Thymus (tissue), 11 donors: ENCODE measurements around the gene FIG4. TPM values are rescaled to one million over a fixed set of nuclear protein-coding genes. Genes with fewer than 3 reads are reported as not detected.
"Not testable (repeated sequence)": the region's sequence is repeated elsewhere in the genome, so short reads cannot be mapped to it uniquely, and the experiment has no call there.

Experiments
- DNase-seq, 9 donors: peaks; one replicate each; pipeline ENCODE4 v3.0.0-alpha.2; 2013; ENCODE audit warnings: low spot score in 9 of 9, low read depth in 6 of 9, missing footprints in 1 of 9
- H3K27ac ChIP-seq, 2 donors: one replicate each; pipeline ENCODE4 v1.5.1; 2013; ENCODE audit warnings: control low read depth in 1 of 2, low read depth in 1 of 2, low read length in 1 of 2, mild to moderate bottlenecking in 1 of 2, moderate library complexity in 1 of 2
- H3K27me3 ChIP-seq, 2 donors: one replicate each; pipeline ENCODE4 v1.5.1; 2013; ENCODE audit warnings: low read length in 1 of 2; ENCODE audit not compliant: control insufficient read depth in 2 of 2, insufficient read depth in 1 of 2
- H3K36me3 ChIP-seq, 2 donors: one replicate each; pipeline ENCODE4 v1.5.1; 2013; ENCODE audit warnings: low read length in 1 of 2, mild to moderate bottlenecking in 1 of 2, moderate library complexity in 1 of 2; ENCODE audit not compliant: control insufficient read depth in 2 of 2, insufficient read depth in 2 of 2
- H3K4me1 ChIP-seq, 2 donors: one replicate each; pipeline ENCODE4 v1.5.1; 2013; ENCODE audit warnings: low read length in 2 of 2; ENCODE audit not compliant: control insufficient read depth in 2 of 2, insufficient read depth in 2 of 2
- H3K4me3 ChIP-seq, 2 donors: one replicate each; pipeline ENCODE4 v1.5.1; 2013; ENCODE audit warnings: low read length in 2 of 2, control low read depth in 1 of 2, mild to moderate bottlenecking in 1 of 2
- H3K9me3 ChIP-seq, 2 donors: one replicate each; pipeline ENCODE4 v1.5.1; 2013; ENCODE audit warnings: low read length in 1 of 2, mild to moderate bottlenecking in 1 of 2; ENCODE audit not compliant: control insufficient read depth in 2 of 2, insufficient read depth in 1 of 2
- WGBS: extraction: QIAGEN DNeasy Blood & Tissue Kit; methylation state at CpG from one replicate; pipeline ENCODE4 v1.1.7; 2013; 5-methylcytosine and 5-hydroxymethylcytosine counted together
- polyA plus RNA-seq: library from polyadenylated mRNA; stranded (reverse); fragments of 200-250 nt; gene quantifications from one replicate; pipeline ENCODE4 v1.2.3, GENCODE V29; 2013
- total RNA-seq: library from RNA; stranded (reverse); fragments of 120-200 nt; gene quantifications from one replicate; pipeline ENCODE4 v1.2.4, GENCODE V29; 2013
- donor health status: healthy.

Gene FIG4
- total and polyA plus RNA-seq, 2 donors: 16.7 to 18.9 TPM

GRCh38 chr6:109762166-109762565 lies 71.1 kb downstream of the FIG4 start:
- no peak for DNase-seq
- Histone ChIP-seq H3K36me3 (no peaks in the 10 kb centered on the region), H3K4me1 (no peaks in the 10 kb centered on the region), H3K27me3 (no peaks in the 10 kb centered on the region), H3K9me3 (no peaks in the 10 kb centered on the region), H3K4me3 (no peak overlapping the region), H3K27ac (no peak overlapping the region)
- 98% methylated on average over 2 of the region's 2 CpGs for WGBS

- no peak overlapping the region for H3K27ac ChIP-seq
- H3K9me3 ChIP-seq: no peaks in the 10 kb centered on the region
- no peaks in the 10 kb centered on the region for H3K4me1 ChIP-seq
- DNase-seq: no peak
- H3K27me3 ChIP-seq: no peaks in the 10 kb centered on the region
- WGBS: 95% methylated on average over 1 of the region's 1 CpG
- H3K36me3 ChIP-seq: peaks cover 0 to 4% of the 10 kb centered on the region in 2 donors
- H3K4me3 ChIP-seq: no peak overlapping the region
Observed at GRCh38 chr6:109762769-109763441, 71.8 kb downstream of the FIG4 start.

- no peaks in the 10 kb centered on the region for H3K4me1 ChIP-seq
- H3K27ac ChIP-seq: no peak overlapping the region
- no peaks in the 10 kb centered on the region for H3K27me3 ChIP-seq
- no peaks in the 10 kb centered on the region for H3K9me3 ChIP-seq
- DNase-seq: no peak
- peaks cover 5 to 10% of the 10 kb centered on the region in 2 donors for H3K36me3 ChIP-seq
- no peak overlapping the region for H3K4me3 ChIP-seq
- 77% methylated on average over 3 of the region's 3 CpGs for WGBS
Observed at GRCh38 chr6:109766167-109766566, 75.1 kb downstream of the FIG4 start.

GRCh38 chr6:109767961-109768360 lies 76.9 kb downstream of the FIG4 start:
- no peak overlapping the region for H3K4me3 ChIP-seq

DNA sequence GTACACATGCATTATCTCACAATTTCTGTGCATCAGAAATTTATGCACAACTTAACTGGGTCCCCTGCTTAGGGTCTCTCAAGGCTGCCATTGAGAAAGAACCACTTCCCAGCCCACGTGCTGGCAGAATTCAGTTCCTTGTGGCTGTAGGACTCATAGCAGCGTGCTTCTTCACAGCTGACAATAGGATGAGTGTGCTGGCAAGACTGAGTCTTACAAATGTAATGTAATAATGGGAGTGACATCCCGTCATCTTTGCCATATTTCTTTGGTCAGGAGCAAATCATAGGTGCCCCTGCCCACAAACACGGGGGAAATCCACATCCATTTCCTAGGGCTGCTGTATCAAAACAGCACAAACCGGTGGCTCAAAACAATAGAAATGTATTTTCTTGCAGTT lies 77.4 kb downstream of the FIG4 start:
- H3K36me3 ChIP-seq: peaks cover 5 to 10% of the 10 kb centered on the region in 2 donors
- WGBS: 98% methylated on average over 5 of the region's 5 CpGs
- no peaks in the 10 kb centered on the region for H3K9me3 ChIP-seq
- no peaks in the 10 kb centered on the region for H3K4me1 ChIP-seq
- no peaks in the 10 kb centered on the region for H3K27me3 ChIP-seq
- no peak overlapping the region for H3K4me3 ChIP-seq
- H3K27ac ChIP-seq: no peak overlapping the region
- no peak for DNase-seq

More at GRCh38 chr6:109767961-109768360, 76.9 kb downstream of the FIG4 start:
- Histone ChIP-seq H3K9me3 (no peaks in the 10 kb centered on the region), H3K27ac (no peak overlapping the region), H3K27me3 (no peaks in the 10 kb centered on the region), H3K36me3 (peaks cover 5 to 10% of the 10 kb centered on the region in 2 donors), H3K4me1 (no peaks in the 10 kb centered on the region)
- WGBS: 98% methylated on average over 3 of the region's 3 CpGs
- no peak for DNase-seq

- Histone ChIP-seq H3K4me3 (no peak overlapping the region), H3K27me3 (no peaks in the 10 kb centered on the region), H3K27ac (no peak overlapping the region), H3K36me3 (peaks cover 5 to 10% of the 10 kb centered on the region in 2 donors), H3K9me3 (no peaks in the 10 kb centered on the region), H3K4me1 (no peaks in the 10 kb centered on the region)
- WGBS: 94% methylated on average over 3 of the region's 3 CpGs
- no peak for DNase-seq
Observed at GRCh38 chr6:109769213-109769612, 78.1 kb downstream of the FIG4 start.

- H3K9me3 ChIP-seq: no peaks in the 10 kb centered on the region
- no peak overlapping the region for H3K4me3 ChIP-seq
- no peak overlapping the region for H3K27ac ChIP-seq
Observed at GRCh38 chr6:109770047-109770446, 79.0 kb downstream of the FIG4 start.

DNA sequence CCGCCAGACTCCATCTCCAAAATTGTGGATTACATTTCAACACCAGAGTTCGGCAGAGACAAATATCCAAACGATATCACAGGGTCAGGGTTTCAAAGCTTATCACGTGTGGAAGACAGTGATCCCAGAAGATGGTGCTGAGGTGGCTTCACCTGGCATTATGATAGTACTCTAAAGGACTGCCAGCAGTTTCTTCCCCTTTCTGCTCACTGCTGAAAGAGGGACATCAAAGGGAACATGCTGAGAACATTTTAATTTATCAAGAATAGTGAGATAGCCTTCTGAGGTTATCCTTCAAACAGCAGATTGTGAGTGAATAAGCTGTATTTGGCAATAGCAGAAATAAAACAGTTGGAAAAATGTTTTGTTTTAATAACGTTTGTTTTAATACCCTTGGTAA lies 79.7 kb downstream of the FIG4 start:
- Histone ChIP-seq H3K9me3 (no peaks in the 10 kb centered on the region), H3K27ac (no peak overlapping the region), H3K4me3 (no peak overlapping the region), H3K27me3 (no peaks in the 10 kb centered on the region), H3K4me1 (no peaks in the 10 kb centered on the region), H3K36me3 (peaks cover 5 to 10% of the 10 kb centered on the region in 2 donors)
- no peak for DNase-seq
- 91% methylated on average over 5 of the region's 5 CpGs for WGBS

More at GRCh38 chr6:109770047-109770446, 79.0 kb downstream of the FIG4 start:
- Histone ChIP-seq H3K4me1 (no peaks in the 10 kb centered on the region), H3K36me3 (peaks cover 5 to 10% of the 10 kb centered on the region in 2 donors), H3K27me3 (no peaks in the 10 kb centered on the region)
- no peak for DNase-seq
- 97% methylated on average over 2 of the region's 2 CpGs for WGBS

DNA sequence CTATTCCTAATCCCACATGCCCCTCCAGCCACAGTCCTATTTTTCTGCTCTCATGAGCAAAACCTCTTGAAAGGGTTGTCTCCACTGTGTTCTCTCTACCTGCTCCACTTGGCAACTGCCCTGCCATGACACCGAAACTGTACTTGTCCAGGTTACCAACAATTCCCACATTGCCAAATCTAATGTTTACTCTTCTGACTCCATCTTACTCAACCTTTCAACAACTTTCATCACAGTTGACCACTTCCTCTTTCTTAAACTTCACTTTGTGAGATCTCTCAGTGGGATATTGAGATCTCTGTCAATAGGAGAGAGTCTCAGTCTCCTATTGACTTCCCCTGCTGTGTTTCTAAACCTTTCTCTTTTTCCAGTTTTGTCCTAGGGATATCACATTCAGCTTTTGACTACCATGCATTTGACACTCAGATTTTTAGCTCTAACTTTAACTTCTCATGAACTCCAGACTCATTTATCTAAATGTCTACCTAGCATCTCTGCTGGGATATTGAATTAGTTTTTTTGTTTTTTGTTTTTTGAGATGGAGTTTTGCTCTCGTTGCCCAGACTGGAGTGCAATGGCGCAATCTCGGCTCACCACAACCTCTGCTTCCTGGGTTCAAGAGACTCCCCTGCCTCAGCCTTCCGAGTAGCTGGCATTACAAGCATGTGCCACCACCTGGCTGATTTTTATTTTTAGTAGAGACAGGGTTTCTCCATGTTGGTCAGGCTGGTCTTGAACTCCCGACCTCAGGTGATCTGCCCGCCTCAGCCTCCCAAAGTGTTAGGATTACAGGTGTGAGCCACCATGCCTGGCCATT lies 81.1 kb downstream of the FIG4 start:
- 97% methylated on average over 7 of the region's 7 CpGs for WGBS
- not testable (repeated sequence) for H3K27me3 ChIP-seq, H3K4me1 ChIP-seq, H3K4me3 ChIP-seq, H3K36me3 ChIP-seq, H3K9me3 ChIP-seq, DNase-seq, H3K27ac ChIP-seq
